HUES64 (cell line): ENCODE data around the gene CCDC112.

Experiments
- H3K27ac ChIP-seq: 2 replicates; pipeline ENCODE4 v1.7.0; 2013; ENCODE audit warnings: low read depth, low read length, inconsistent platforms
- H3K27me3 ChIP-seq: 2 replicates; pipeline ENCODE4 v1.6.1; 2013; ENCODE audit warnings: mild to moderate bottlenecking, low read length; ENCODE audit not compliant: insufficient read depth
- H3K36me3 ChIP-seq: 2 replicates; pipeline ENCODE4 v1.6.1; 2013; ENCODE audit warnings: mild to moderate bottlenecking, low read length; ENCODE audit not compliant: insufficient read depth
- H3K4me1 ChIP-seq: 2 replicates; pipeline ENCODE4 v1.6.1; 2013; ENCODE audit warnings: mild to moderate bottlenecking, low read length, moderate library complexity; ENCODE audit not compliant: insufficient read depth
- H3K4me3 ChIP-seq: 2 replicates; pipeline ENCODE4 v1.5.1; 2013; ENCODE audit warnings: mild to moderate bottlenecking, low read length, moderate library complexity
- H3K9ac ChIP-seq: 2 replicates; pipeline ENCODE4 v1.6.1; 2013; ENCODE audit warnings: mild to moderate bottlenecking, low read depth, low read length
- H3K9me3 ChIP-seq: 2 replicates; pipeline ENCODE4 v1.6.1; 2013; ENCODE audit warnings: low read depth, low read length; ENCODE audit not compliant: insufficient read depth
- WGBS: fragments of 150-250, 120-280 bp; methylation state at CpG from one replicate; pipeline ENCODE4 v1.1.7; 2013; ENCODE audit warnings: missing lambda C conversion rate; 5-methylcytosine and 5-hydroxymethylcytosine counted together

CCDC112 gene

GRCh38 chr5:115227281-115227680, 69.2 kb downstream of the CCDC112 start:
- Histone ChIP-seq H3K9ac (no peak overlapping the region), H3K4me3 (no peak overlapping the region), H3K36me3 (peaks cover 57% of the 10 kb centered on the region), H3K9me3 (no peaks in the 10 kb centered on the region), H3K27me3 (no peaks in the 10 kb centered on the region), H3K4me1 (no peaks in the 10 kb centered on the region), H3K27ac (no peak overlapping the region)
- WGBS = 95% methylated on average over 1 of the region's 1 CpG
